ENCODE measurements around the gene SRP19. TPM values are rescaled to one million over a fixed set of nuclear protein-coding genes. Genes with fewer than 3 reads are reported as not detected.

The SRP19 gene
- total and polyA plus RNA-seq, 2 of the 8 experiments (the other 6 are each of a cell fraction or from before 2014, with no cell fraction given): 27.5 to 79.9 TPM

DNA sequence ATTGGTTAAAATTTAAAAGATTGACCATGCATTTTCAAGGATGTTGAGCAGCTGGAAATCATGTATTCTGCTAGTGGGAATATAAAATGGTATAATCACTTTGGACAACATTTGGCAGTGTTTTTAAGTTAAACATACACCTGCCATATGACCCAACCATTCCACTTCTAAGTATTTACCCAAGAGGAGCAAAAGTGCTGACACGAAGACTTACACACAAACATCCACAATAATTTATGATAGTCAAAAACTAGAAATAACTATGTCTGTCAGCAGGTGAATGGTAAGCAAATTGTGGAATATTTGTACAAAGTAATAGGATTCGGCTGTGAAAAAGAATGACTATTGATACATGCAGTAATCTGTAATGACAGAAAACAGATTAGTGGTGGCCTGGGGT is 30.7 kb upstream of the SRP19 start:
- 86% methylated on average over 2 of the region's 2 CpGs; no CpG with 5 or more reads in 1 of the 2 experiments for WGBS, 2 experiments (ENCODE audit: extremely low coverage in 1 of 2, insufficient coverage in 1 of 2, insufficient read length in 1 of 2, insufficient replicate concordance in 2 of 2, low coverage in 1 of 2, low lambda C conversion rate in 2 of 2, missing lambda C conversion rate in 1 of 2)
- FAIRE-seq: no peak
- TF ChIP-seq RAD21 (IDR thresholded peaks at IDR 0.05 in 1 of 2, conservative IDR thresholded peaks at IDR 0.05 in 1 of 2; ENCODE audit: low read depth in 2 of 2, low read length in 2 of 2) (no peak), SRF (IDR thresholded peaks at IDR 0.05; ENCODE audit: low read depth, low read length) (no peak), MAFK (IDR thresholded peaks at IDR 0.05; ENCODE audit: low read depth, low read length) (no peak), EGR1 (IDR thresholded peaks at IDR 0.05; ENCODE audit: borderline replicate concordance, low read depth, low read length) (no peak), TEAD4 (IDR thresholded peaks at IDR 0.05; ENCODE audit: low read depth, low read length) (no peak), HDAC2 (IDR thresholded peaks at IDR 0.05; ENCODE audit: borderline replicate concordance in 1 of 2, low read depth in 2 of 2, low read length in 2 of 2) (no peak), ZNF274 (IDR thresholded peaks at IDR 0.05; ENCODE audit: borderline replicate concordance, extremely low read depth, low read length) (no peak)
- TF ChIP-seq, protein P1, sequence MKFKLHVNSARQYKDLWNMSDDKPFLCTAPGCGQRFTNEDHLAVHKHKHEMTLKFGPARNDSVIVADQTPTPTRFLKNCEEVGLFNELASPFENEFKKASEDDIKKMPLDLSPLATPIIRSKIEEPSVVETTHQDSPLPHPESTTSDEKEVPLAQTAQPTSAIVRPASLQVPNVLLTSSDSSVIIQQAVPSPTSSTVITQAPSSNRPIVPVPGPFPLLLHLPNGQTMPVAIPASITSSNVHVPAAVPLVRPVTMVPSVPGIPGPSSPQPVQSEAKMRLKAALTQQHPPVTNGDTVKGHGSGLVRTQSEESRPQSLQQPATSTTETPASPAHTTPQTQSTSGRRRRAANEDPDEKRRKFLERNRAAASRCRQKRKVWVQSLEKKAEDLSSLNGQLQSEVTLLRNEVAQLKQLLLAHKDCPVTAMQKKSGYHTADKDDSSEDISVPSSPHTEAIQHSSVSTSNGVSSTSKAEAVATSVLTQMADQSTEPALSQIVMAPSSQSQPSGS (IDR thresholded peaks at IDR 0.05; ENCODE audit: low read length): no peak
- TF ChIP-seq, protein P2, sequence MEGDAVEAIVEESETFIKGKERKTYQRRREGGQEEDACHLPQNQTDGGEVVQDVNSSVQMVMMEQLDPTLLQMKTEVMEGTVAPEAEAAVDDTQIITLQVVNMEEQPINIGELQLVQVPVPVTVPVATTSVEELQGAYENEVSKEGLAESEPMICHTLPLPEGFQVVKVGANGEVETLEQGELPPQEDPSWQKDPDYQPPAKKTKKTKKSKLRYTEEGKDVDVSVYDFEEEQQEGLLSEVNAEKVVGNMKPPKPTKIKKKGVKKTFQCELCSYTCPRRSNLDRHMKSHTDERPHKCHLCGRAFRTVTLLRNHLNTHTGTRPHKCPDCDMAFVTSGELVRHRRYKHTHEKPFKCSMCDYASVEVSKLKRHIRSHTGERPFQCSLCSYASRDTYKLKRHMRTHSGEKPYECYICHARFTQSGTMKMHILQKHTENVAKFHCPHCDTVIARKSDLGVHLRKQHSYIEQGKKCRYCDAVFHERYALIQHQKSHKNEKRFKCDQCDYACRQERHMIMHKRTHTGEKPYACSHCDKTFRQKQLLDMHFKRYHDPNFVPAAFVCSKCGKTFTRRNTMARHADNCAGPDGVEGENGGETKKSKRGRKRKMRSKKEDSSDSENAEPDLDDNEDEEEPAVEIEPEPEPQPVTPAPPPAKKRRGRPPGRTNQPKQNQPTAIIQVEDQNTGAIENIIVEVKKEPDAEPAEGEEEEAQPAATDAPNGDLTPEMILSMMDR (IDR thresholded peaks at IDR 0.05; ENCODE audit: control extremely low read depth in 1 of 3, insufficient read depth in 1 of 3, low read depth in 1 of 3, low read length in 3 of 3): no peak

More for the DNA sequence above, 30.7 kb upstream of the SRP19 start:
- Histone ChIP-seq H4K91ac (replicated peaks; ENCODE audit: insufficient read length, low read length) (no peak overlapping the region), H3K56ac (replicated peaks; ENCODE audit: insufficient read length, low read depth, low read length) (no peak overlapping the region), H2BK5ac (ENCODE audit: low read depth, low read length) (no peak overlapping the region), H3K23me2 (ENCODE audit: low read depth, low read length) (no peaks in the 10 kb centered on the region), H3K4me1 (replicated peaks in 1 of 4; ENCODE audit: control insufficient read depth in 3 of 4, insufficient read depth in 4 of 4, low read length in 3 of 4) (no peaks in the 10 kb centered on the region), H3K9me3 (ENCODE audit: insufficient read depth in 2 of 2, low read depth in 1 of 2, low read length in 1 of 2) (no peaks in the 10 kb centered on the region), H2BK120ac (replicated peaks; ENCODE audit: low read depth, low read length) (no peak overlapping the region), H4K5ac (ENCODE audit: insufficient read length, low read depth, low read length) (no peak overlapping the region), H3K4ac (replicated peaks; ENCODE audit: insufficient read length, low read depth, low read length) (no peak overlapping the region), H3K79me2 (ENCODE audit: control insufficient read depth in 1 of 2, insufficient read depth in 2 of 2, low read length in 2 of 2) (no peaks in the 10 kb centered on the region), H3K14ac (ENCODE audit: insufficient read length) (no peak overlapping the region), H3K27me3 (replicated peaks in 1 of 4; ENCODE audit: control insufficient read depth in 3 of 4, extremely low read depth in 1 of 4, insufficient read depth in 3 of 4, low read length in 3 of 4) (no peaks in the 10 kb centered on the region), H2BK12ac (ENCODE audit: low read depth, low read length) (no peak overlapping the region), H3K23ac (ENCODE audit: insufficient read length) (no peak overlapping the region), H2AK5ac (ENCODE audit: low read depth, low read length) (no peak overlapping the region), H3K18ac (ENCODE audit: extremely low read depth, low read length) (no peak overlapping the region), H3K79me1 (ENCODE audit: low read depth, low read length) (no peaks in the 10 kb centered on the region), H4K20me1 (replicated peaks in 1 of 2; ENCODE audit: control insufficient read depth in 1 of 2, insufficient read depth in 2 of 2, low read length in 2 of 2) (no peaks in the 10 kb centered on the region), H3K27ac (ENCODE audit: low read depth, low read length) (no peak overlapping the region), H2BK20ac (ENCODE audit: low read length) (no peak overlapping the region), H3K4me2 (ENCODE audit: insufficient read depth in 1 of 2, low read depth in 2 of 2, low read length in 2 of 2) (no peak overlapping the region), H2BK15ac (ENCODE audit: low read length) (no peak overlapping the region), H2AFZ (ENCODE audit: low read length) (no peak overlapping the region), H3K36me3 (ENCODE audit: control insufficient read depth in 2 of 4, insufficient read depth in 4 of 4, low read length in 3 of 4) (peaks cover 0 to 17% (median 6%) of the 10 kb centered on the region in 4 experiments; a peak in 4 of 8 replicates), H3K9ac (replicated peaks in 1 of 4; ENCODE audit: extremely low read depth in 1 of 4, low read depth in 3 of 4, low read length in 3 of 4) (no peak overlapping the region), H3K4me3 (ENCODE audit: extremely low read depth in 1 of 4, insufficient read depth in 2 of 4, low read depth in 3 of 4, low read length in 4 of 4) (no peak overlapping the region), H4K8ac (ENCODE audit: extremely low read depth, insufficient read depth, low read length) (no peak overlapping the region)
- ChIA-PET POLR2A (ENCODE audit: partially characterized antibody) (interaction anchor here (1.1 kb wide), 1 partner anchor 72 kb away, joined by 3 read pairs; no protein-coding TSS in a partner anchor), CTCF (ENCODE audit: partially characterized antibody) (no interaction called here)
- no peak for DNase-seq (ENCODE audit: low read depth in 1 of 2, low spot score in 2 of 2)
